Stimulated activated CD4-positive, alpha-beta T cell treated with anti-CD3 and anti-CD28 coated beads, Interleukin-2, amount 100 ng/mL, for 4 hours (primary cell): ENCODE results near the gene OR2C1.

Experiments
- DNase-seq: peaks from one replicate; pipeline ENCODE4 v3.0.0-alpha.2; 2020; ENCODE audit warnings: low read depth

The OR2C1 gene

DNA sequence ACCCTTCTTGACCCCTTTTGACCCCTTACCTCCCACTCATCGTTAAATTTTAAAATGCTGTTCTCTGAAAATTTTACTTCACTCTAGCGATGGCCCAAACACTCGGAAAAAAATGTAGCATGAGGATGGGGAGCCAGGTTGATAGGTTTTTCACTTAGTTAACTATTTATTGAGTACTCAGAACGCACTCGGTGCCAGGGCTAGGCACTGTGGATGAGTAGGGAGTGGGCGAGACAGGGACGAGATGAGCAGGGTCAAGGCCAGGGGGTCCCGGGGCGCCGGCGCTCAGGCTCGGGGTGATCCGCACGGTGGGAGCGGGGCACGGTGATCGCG, 44.7 kb downstream of the OR2C1 start:
- no peak for DNase-seq

DNA sequence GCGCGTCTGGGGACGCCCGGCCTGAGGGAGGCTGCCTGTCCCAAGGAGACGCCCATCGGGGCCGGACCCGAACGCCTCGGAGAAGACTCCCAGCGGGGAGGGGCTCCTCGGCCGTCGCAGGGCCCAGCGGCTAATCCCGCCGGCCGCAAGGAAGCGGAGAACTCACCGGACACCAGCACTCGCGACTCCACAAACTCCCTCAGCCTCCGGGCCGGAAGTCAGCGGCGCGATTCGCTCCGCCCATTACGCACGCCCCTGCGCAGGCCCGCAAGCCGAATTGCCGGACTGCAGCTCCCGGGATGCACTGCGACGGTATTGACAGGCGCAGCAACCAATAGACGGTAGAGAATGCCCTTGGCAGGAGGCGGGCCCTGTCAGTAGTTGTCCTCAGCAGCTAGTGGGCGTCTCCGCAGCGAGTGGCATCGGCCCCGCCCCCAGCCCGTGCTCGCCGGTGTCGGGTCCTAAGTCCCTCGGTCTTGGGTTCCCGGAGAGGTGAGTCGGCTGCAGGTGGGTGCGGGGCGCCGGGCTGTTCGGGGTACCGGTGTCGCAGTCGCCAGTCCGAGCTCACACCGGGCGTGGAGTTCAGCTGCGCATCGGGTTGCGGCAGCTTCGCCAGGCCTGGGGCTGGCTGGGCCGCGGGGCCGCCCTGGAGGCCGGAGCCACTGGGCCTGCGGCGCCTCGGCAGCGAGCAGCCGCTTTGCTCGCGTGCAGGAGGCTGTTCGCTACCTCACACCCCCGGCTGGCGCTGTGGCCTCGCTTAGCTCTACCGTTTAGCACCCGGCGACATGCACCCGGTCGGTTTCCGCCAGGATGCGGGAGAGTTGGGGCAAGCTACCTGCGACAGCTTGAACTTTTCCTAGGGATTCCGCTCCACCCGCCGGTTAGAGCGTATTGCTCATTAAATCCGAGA, 45.3 kb downstream of the OR2C1 start, which contains the start of the genes ZNF174 and ZSCAN32:
Gene ZNF174, plus strand, starts transcription at position 437 of the 910 bp plus-strand sequence. CDS start 790 bp downstream, outside the sequence.
Gene ZSCAN32, minus strand, starts transcription at position 226 of the 910 bp plus-strand sequence. CDS start 3,447 bp downstream, outside the sequence.
- peak; percentile 97 for DNase-seq

DNA sequence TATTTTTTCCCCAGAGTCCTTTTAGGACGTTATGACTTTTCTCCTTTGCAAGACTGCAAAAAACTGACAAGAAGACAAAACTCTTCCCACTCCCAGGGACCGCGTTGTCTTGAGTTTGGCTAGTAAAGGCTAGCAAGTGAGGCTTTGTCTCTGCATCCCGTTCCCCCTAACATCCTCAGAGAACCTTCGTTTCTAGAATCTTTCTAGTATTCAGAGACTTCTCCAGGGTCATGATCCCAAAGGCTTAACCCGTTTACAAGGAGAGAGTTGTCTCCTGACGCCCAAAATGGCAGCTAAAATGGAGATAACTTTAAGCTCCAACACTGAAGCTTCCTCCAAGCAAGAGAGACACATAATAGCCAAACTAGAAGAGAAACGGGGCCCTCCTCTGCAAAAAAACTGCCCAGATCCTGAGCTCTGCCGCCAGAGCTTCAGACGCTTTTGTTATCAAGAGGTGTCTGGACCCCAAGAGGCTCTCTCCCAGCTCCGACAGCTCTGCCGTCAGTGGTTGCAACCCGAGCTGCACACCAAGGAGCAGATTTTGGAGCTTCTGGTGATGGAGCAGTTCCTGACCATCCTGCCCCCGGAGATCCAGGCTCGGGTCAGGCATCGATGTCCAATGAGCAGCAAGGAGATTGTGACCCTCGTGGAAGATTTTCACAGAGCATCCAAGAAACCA, 46.2 kb downstream of the OR2C1 start:
- DNase-seq: no peak
